HepG2 (cell line): ENCODE results near the gene GPATCH3. TPM values are rescaled to one million over a fixed set of nuclear protein-coding genes. Genes with fewer than 3 reads are reported as not detected.

Source experiments
- ERF ChIP-seq: IDR thresholded peaks from 2 replicates; pipeline ENCODE4 v1.6.1; 2018; ENCODE audit warnings: missing biosample characterization, missing genetic modification reagents
- PAWR ChIP-seq: sonication (generic); formaldehyde crosslinking; IDR thresholded peaks from 2 replicates; pipeline ENCODE4 v1.4.0; 2020; ENCODE audit warnings: missing genetic modification reagents, mild to moderate bottlenecking, borderline replicate concordance
- RFXANK ChIP-seq: IDR thresholded peaks from 2 replicates; pipeline ENCODE4 v1.6.1; 2016
- SP1 ChIP-seq, 2 experiments: fragments of 450-650 bp in 1 of 2; sonication (generic) in 1 of 2; formaldehyde crosslinking in 1 of 2; IDR thresholded peaks; 2 replicates each; pipeline versions ENCODE4 v1.4.0 to v1.6.1; 2016 to 2020; ENCODE audit warnings: missing genetic modification reagents in 1 of 2
- SPEN ChIP-seq: sonication (generic); formaldehyde crosslinking; IDR thresholded peaks from 2 replicates; pipeline ENCODE4 v1.5.1; 2020; ENCODE audit warnings: low read depth, mild to moderate bottlenecking, missing genetic modification reagents
- UBTF ChIP-seq: sonication (generic); formaldehyde crosslinking; IDR thresholded peaks from 2 replicates; pipeline ENCODE4 v1.4.0; 2020; ENCODE audit warnings: mild to moderate bottlenecking, missing genetic modification reagents
- ZBTB44 ChIP-seq: sonication (generic); formaldehyde crosslinking; IDR thresholded peaks from 2 replicates; pipeline ENCODE4 v1.4.0; 2020; ENCODE audit warnings: missing genetic modification reagents
- ZNF382 ChIP-seq: sonication (generic); formaldehyde crosslinking; IDR thresholded peaks from 2 replicates; pipeline ENCODE4 v1.5.0; 2020; ENCODE audit warnings: missing genetic modification reagents, mild to moderate bottlenecking, borderline replicate concordance
- ZNF75D ChIP-seq: sonication (generic); formaldehyde crosslinking; IDR thresholded peaks from 2 replicates; pipeline ENCODE4 v1.8.1; 2023; ENCODE audit warnings: missing genetic modification reagents, mild to moderate bottlenecking, borderline replicate concordance
- ZNF766 ChIP-seq: sonication (generic); formaldehyde crosslinking; IDR thresholded peaks from 2 replicates; pipeline ENCODE4 v1.5.0; 2020; ENCODE audit warnings: missing genetic modification reagents, borderline replicate concordance
- ZNF772 ChIP-seq: sonication (generic); formaldehyde crosslinking; IDR thresholded peaks from 2 replicates; pipeline ENCODE4 v1.5.0; 2020; ENCODE audit warnings: mild to moderate bottlenecking, missing genetic modification reagents
- polyA plus RNA-seq, 8 experiments: library from polyadenylated mRNA; depleted of rRNA in 3 of 8; stranded (reverse) in 7 of 8; unstranded in 1 of 8; fragments of >200 nt; fragmentation: Illumina TruSeq in 4 of 8; extraction: Trizol in 4 of 8; gene quantifications; 2 replicates each; pipeline versions ENCODE4 v1.2.1 to v1.2.3, GENCODE V29; 2011 to 2016; ENCODE audit warnings: low read depth in 4 of 8, missing spikeins in 1 of 8, mixed read lengths in 1 of 8; ENCODE audit not compliant: insufficient read depth in 1 of 8
- total RNA-seq, 5 experiments: library from RNA; depleted of rRNA; stranded (reverse); fragments of >200 nt; fragmentation: Illumina TruSeq; extraction: Trizol; gene quantifications; 2 replicates each; pipeline ENCODE4 v1.2.3, GENCODE V29; 2016; ENCODE audit warnings: low read depth in 1 of 5
- TF ChIP-seq, protein P1 (sequence below): fragments of 450-650 bp; IDR thresholded peaks from 2 replicates; pipeline ENCODE4 v1.6.1; 2016
- TF ChIP-seq, protein P2 (sequence below): sonication (generic); formaldehyde crosslinking; IDR thresholded peaks from 2 replicates; pipeline ENCODE4 v1.4.0; 2020; ENCODE audit warnings: missing genetic modification reagents
- TF ChIP-seq, protein P3 (sequence below): sonication (generic); formaldehyde crosslinking; conservative IDR thresholded peaks from 2 replicates; pipeline ENCODE4 v1.4.0; 2020; ENCODE audit warnings: missing genetic modification reagents
- TF ChIP-seq, protein P4 (sequence below): IDR thresholded peaks from 2 replicates; pipeline ENCODE4 v1.6.1; 2012; ENCODE audit warnings: inconsistent platforms

GPATCH3 gene
- total and polyA plus RNA-seq, 2 of the 13 experiments (the other 11 are each of a cell fraction or from before 2014, with no cell fraction given): 8.3 to 11.0 TPM

GRCh38 chr1:26864610-26865480 is 35.4 kb downstream of the GPATCH3 start (continued):
- TF ChIP-seq, protein P1, sequence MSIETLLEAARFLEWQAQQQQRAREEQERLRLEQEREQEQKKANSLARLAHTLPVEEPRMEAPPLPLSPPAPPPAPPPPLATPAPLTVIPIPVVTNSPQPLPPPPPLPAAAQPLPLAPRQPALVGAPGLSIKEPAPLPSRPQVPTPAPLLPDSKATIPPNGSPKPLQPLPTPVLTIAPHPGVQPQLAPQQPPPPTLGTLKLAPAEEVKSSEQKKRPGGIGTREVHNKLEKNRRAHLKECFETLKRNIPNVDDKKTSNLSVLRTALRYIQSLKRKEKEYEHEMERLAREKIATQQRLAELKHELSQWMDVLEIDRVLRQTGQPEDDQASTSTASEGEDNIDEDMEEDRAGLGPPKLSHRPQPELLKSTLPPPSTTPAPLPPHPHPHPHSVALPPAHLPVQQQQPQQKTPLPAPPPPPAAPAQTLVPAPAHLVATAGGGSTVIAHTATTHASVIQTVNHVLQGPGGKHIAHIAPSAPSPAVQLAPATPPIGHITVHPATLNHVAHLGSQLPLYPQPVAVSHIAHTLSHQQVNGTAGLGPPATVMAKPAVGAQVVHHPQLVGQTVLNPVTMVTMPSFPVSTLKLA: 0 out of 2 replicates have a peak, but pooled peaks have one; percentile 33
- TF ChIP-seq ZNF382 (CRISPR knock-in tag) (no peak), SP1 (IDR thresholded peaks at IDR 0.05) (no peak), SP1 (CRISPR knock-in tag; IDR thresholded peaks at IDR 0.05) (peak; percentile 86), RFXANK (peak; percentile 50; the same call in 1 of the 2 replicates), ZNF772 (0 out of 2 replicates have a peak, but pooled peaks have one; percentile 45), ZBTB44 (no peak), UBTF (CRISPR knock-in tag) (peak; percentile 72; the same call in 1 of the 2 replicates), PAWR (CRISPR knock-in tag) (no peak), SPEN (peak; percentile 87), ZNF766 (CRISPR knock-in tag) (peak; percentile 90), ERF (CRISPR knock-in tag) (peak; percentile 91), ZNF75D (CRISPR knock-in tag) (0 out of 2 replicates have a peak, but pooled peaks have one; percentile 58)
- TF ChIP-seq, protein P2, sequence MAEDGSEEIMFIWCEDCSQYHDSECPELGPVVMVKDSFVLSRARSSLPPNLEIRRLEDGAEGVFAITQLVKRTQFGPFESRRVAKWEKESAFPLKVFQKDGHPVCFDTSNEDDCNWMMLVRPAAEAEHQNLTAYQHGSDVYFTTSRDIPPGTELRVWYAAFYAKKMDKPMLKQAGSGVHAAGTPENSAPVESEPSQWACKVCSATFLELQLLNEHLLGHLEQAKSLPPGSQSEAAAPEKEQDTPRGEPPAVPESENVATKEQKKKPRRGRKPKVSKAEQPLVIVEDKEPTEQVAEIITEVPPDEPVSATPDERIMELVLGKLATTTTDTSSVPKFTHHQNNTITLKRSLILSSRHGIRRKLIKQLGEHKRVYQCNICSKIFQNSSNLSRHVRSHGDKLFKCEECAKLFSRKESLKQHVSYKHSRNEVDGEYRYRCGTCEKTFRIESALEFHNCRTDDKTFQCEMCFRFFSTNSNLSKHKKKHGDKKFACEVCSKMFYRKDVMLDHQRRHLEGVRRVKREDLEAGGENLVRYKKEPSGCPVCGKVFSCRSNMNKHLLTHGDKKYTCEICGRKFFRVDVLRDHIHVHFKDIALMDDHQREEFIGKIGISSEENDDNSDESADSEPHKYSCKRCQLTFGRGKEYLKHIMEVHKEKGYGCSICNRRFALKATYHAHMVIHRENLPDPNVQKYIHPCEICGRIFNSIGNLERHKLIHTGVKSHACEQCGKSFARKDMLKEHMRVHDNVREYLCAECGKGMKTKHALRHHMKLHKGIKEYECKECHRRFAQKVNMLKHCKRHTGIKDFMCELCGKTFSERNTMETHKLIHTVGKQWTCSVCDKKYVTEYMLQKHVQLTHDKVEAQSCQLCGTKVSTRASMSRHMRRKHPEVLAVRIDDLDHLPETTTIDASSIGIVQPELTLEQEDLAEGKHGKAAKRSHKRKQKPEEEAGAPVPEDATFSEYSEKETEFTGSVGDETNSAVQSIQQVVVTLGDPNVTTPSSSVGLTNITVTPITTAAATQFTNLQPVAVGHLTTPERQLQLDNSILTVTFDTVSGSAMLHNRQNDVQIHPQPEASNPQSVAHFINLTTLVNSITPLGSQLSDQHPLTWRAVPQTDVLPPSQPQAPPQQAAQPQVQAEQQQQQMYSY (CRISPR knock-in tag): 0 out of 2 replicates have a peak, but pooled peaks have one; percentile 39
- TF ChIP-seq, protein P3, sequence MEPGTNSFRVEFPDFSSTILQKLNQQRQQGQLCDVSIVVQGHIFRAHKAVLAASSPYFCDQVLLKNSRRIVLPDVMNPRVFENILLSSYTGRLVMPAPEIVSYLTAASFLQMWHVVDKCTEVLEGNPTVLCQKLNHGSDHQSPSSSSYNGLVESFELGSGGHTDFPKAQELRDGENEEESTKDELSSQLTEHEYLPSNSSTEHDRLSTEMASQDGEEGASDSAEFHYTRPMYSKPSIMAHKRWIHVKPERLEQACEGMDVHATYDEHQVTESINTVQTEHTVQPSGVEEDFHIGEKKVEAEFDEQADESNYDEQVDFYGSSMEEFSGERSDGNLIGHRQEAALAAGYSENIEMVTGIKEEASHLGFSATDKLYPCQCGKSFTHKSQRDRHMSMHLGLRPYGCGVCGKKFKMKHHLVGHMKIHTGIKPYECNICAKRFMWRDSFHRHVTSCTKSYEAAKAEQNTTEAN: peak; percentile 77
- TF ChIP-seq, protein P4, sequence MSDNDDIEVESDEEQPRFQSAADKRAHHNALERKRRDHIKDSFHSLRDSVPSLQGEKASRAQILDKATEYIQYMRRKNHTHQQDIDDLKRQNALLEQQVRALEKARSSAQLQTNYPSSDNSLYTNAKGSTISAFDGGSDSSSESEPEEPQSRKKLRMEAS: no peak; the same call in none of the 2 replicates
